ENCODE data around the gene TTC16. TPM values are rescaled to one million over a fixed set of nuclear protein-coding genes. Genes with fewer than 3 reads are reported as not detected.

The TTC16 gene
- polyA plus RNA-seq, 1 donor: 0.28 TPM

DNA sequence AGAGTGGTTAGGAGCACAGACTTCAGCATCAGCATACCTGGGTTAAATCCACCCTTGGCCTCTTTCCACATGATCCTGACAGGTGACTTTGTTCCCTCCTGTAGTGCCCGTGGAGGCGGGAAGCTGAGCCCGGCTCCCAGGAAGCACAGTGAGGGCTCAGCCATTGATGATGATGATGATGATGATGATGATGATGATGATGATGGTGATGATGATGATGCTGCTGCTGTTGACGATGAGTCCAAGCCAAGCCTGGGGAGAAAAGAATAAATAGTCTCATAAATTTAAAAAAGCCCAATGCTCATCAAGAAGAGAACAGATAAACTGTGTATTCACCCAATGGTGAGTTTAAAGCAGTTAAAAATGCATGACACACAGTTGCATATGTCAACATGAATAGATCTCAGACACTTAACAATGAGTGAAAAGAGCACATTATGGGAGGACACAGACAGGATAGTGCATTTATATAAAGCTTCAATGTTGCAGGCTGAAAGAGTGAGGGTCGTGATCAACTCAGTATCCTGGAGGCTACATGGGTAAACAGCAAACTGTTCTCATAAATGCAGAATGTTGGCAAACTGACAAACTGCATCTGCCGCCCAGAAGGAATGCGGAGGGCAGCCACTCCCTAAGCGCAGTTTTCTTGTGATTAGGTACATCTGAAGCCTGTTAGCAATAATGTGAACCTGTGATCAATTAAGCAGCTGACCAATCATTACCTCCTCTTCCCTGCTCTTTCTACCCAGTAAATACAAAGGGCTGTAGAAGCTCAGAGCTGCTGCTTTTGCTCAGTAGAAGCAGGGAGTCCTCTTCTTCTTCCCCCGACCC, 20.8 kb upstream of the TTC16 start:
- no peak for DNase-seq

DNA sequence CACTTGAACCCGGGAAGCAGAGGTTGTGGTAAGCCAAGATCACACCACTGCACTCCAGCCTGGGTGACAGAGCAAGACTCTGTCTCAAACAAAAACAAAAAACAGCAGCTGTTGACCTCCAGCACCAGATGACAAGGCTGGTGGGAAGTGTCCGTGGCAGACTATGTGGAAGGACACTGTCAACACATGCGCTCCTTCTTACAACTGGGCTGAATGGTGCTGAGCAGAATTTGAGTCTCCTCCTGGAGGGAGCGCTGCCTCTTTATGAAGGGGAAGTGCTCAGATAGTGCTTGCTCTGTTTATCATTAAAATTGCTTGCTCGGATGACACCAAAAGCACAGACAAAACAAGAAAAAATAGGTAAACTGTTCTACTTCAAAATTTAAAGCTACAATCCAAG, 18.3 kb upstream of the TTC16 start:
- DNase-seq: no peak

GRCh38 chr9:127698386-127698785, 17.5 kb upstream of the TTC16 start:
- DNase-seq: no peak

DNA sequence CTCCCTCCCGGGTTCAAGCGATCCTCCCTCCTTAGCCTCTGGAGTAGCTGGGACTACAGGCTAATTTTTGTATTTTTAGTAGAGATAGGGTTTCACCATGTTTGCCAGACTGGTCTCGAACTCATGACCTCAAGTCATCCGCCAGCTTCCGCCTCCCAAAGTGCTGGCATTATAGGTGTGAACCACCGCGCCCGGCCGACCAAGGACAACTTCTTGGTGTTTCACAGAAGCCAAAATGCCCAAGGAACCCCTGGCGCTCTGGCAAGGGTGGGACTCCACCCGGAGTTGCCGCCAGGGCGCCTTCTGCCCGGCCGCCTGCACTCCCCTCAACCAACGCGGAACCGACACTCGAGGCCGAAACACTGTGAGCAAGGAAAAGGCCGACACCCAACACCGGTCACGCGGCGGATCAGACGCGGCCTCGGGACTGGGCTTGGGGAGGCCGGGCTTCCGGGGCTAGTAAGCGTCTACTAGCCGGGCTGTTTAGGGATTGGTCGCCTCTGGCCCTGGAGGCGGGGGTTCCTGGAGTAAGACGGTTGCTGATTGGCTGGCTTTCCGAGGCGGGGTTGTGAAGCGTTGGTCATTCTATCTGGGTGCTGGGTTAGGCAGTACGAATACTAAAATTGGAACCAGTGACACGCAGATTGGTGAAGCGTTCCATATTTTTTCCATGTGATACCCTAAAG, 16.8 kb upstream of the TTC16 start:
- peak; percentile 95 for DNase-seq

- no peak for DNase-seq
Measured at GRCh38 chr9:127700140-127700539, 15.7 kb upstream of the TTC16 start.

DNA sequence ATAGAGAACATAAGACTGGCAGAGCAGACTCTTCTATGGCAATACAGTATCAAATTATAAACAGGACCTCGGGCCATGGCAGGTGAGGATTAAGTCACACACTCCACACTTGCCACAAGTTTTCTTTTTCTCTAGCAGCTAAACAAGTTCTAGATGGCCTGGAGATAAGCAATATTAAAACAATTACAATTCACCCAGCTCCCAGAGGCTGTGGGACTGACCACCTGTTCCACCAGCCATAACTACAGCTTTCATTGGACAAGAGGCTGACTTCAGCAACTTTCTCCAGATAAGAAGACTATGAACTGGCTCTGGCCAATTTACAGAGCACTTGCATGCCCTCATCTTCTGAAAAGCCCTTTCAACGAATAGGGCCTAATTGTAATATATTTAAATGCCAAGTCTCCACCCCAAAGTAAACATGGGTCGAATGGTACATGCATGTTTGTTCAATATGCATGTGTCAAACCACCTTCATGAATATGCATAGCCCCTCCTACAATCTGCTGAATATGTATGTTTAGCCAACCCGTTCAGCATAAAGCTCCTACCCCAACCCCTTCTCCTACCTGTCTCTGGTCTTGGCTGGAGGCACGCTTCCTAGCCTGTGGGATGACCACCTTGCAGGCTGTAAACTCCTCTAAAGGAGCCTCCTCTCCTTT, 15.2 kb upstream of the TTC16 start:
- DNase-seq: no peak

GRCh38 chr9:127703289-127703946, 12.5 kb upstream of the TTC16 start:
- DNase-seq: no peak

GRCh38 chr9:127705577-127706379, 10.1 kb upstream of the TTC16 start:
- no peak for DNase-seq

- no peak for DNase-seq
Measured at GRCh38 chr9:127706836-127707241, 9.0 kb upstream of the TTC16 start, which contains the start of gene CFAP157. CFAP157 (plus strand) TSS chr9:127706988; CDS start chr9:127707032, 44 bp downstream.

DNA sequence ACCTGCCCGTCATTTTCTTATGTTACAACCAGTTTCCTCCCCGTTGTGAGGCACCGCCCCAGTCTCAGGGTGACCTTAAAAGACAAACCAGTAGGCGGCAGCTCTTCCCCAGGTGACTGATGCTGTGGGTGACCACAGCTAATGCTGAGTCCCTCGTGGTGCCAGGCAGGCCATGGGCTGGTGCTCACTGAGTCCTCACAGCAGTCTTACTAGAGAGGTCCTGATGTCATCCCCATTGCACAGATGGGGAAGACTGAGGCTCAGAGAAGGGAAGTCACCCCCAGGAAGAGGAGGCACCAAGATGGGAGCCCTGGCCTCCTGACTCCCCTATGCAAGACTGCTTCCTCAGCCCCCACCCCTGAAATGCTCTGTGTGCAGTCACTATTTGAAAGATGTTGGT, 8.1 kb upstream of the TTC16 start:
- no peak for DNase-seq

DNA sequence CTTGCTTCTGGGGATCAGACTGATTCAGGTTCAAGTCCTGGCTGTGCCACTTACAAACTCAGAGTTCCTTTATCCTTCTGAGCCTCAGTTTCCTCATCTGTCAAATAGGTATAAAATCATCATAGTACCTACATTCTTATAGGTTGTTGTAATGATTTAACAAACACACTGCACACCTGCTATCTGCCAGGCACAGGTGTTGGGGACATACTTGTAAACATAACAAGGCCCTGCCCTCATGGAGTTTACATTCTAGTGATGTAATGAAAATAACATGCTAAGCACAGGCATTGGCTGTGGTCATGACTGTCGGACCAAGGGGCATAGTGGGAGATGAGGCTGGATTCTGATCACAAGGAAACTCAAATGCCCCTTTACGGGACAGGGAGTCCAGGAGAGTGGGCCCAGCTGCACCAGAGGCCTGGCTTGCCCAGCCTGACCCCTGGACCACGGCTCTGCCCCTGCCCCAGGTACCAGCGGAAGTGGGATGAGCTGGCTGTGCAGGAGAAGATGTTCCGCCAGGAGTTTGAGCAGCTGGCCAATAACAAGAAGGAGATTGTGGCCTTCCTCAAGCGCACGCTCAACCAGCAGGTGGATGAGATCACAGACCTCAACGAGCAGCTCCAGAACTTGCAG, 6.8 kb upstream of the TTC16 start:
- DNase-seq: no peak

DNA sequence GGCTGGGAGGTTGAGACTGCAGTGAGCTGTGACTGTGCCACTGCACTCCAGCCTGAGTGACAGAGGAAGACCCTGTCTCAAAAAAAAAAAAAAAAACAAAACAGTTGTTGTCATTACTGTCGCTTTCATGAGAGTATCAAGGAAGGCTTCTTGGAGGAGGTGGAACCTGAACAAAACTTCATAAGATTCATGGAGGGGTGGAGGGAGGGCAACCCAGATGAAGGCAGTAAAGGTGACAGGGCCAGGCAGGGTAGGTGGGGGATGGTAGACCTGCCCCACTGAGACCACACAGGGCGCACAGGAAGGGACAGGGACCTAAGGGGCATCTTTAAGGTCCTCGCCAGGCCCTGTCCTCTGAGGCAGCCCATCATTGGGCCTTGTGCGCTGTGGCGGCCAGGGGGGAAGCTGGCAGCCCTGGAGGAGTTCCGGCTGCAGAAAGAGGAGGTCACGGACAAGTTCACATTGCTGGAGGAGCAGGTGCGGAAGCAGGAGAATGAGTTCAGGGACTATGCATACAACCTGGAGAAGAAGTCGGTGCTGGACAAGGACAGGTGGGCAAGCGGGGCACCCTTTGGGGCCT, 5.6 kb upstream of the TTC16 start:
- no peak for DNase-seq

- DNase-seq: no peak
Measured at GRCh38 chr9:127711226-127711701, 4.6 kb upstream of the TTC16 start.

DNA sequence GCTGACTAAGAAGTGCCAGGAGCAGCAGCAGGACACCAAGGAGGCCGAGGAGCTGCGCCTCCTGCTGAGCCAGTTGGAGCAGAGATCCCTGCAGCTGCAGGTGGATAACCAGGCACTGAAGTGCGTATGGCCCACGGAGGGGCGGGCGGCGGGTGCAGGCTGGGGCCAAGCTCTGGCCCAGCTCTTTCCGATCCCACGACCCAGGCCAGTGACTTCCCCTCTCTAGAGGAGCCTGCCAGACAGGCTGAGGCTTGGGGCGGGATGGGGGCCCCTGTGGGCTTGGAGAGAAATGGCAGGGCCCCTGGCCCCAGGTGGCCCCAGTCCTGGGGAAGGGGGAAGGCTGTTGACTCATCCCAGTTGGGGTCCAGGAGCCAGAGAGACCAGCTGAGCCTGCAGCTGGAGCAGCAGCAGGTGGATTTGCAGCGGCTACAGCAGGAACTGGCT, 4.0 kb upstream of the TTC16 start:
- DNase-seq: no peak

GRCh38 chr9:127712371-127712770, 3.5 kb upstream of the TTC16 start:
- no peak for DNase-seq

GRCh38 chr9:127712867-127713266, 3.0 kb upstream of the TTC16 start:
- no peak for DNase-seq

- no peak for DNase-seq
Measured at GRCh38 chr9:127714020-127714750, 1.7 kb upstream of the TTC16 start.

GRCh38 chr9:127714951-127715469, 869 bp upstream of the TTC16 start:
- DNase-seq: no peak

DNA sequence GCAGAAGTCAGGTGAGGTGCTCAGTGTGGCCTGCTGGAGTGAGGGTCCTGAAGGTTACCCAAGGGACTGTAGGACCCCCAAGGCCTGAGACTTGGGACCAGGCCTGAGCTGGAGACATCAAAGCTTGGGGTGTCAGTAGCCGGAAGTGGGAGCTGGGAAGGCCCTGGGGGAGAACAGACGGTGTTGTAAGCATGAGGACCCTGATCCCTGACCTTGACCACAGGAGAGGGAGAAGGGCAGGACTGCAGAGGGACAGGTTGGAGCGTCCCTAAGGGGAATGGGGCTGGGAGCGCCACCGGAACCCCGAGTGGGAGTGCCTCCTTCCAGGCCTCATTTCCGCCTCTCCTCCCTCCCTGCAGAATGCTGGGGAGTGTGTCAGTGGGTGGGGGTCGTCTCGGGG, 533 bp downstream of the TTC16 start:
- no peak for DNase-seq

DNA sequence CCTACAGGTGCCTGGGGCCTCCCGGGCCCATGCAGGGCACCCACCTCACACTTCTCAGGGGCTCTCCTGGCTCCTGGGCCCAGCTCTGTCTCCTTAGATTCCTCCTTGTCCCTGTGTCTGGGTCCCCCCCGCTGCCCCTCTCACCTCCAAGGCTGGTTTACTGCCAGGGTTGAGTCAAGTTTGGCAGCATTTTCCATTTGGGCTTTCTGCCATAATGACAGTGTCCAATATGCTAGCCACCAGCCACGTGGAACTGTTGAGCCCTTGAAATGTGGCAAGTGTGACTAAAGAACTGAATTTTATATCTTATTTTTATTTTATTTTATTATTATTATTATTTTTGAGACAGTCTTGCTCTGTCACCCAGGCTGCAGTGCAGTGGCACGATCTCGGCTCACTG, 1.9 kb downstream of the TTC16 start:
- no peak for DNase-seq

Data from left kidney (tissue), 2 donors.